Effector CD4-positive, alpha-beta T cell (primary cell): ENCODE measurements around the gene APOBEC3F.
"Not testable (repeated sequence)": the region's sequence is repeated elsewhere in the genome, so short reads cannot be mapped to it uniquely, and the experiment has no call there.

Experiments used
- DNase-seq: peaks from one replicate; pipeline ENCODE4 v3.0.0-alpha.2; 2020

APOBEC3F gene

DNA sequence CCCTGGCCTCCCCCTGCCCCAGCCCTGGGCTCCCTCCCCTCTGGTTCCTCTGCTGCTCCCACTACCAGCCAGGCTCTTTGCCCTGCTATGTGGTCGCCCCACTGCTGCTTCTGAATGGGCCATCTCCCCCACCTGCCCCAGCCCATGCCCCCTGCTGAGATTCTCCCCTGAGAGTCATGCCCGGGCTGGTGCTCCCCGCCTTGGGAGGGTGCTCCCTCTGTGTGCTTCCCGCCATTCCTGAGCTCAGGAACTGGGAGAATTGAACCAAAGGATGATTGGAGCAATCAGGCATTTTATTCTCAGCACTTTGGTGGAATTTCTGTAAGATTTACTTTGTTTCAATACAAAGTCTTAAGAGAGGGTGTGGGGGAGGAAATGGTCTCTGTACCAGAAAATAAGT lies 12.9 kb upstream of the APOBEC3F start:
- no peak for DNase-seq

- DNase-seq = no peak
These were observed 12.4 kb upstream of the APOBEC3F start for GRCh38 chr22:39028281-39028680.

GRCh38 chr22:39029227-39029626 lies 11.4 kb upstream of the APOBEC3F start:
- no peak for DNase-seq

- DNase-seq = no peak
These were observed 10.0 kb upstream of the APOBEC3F start for GRCh38 chr22:39030705-39031104.

DNA sequence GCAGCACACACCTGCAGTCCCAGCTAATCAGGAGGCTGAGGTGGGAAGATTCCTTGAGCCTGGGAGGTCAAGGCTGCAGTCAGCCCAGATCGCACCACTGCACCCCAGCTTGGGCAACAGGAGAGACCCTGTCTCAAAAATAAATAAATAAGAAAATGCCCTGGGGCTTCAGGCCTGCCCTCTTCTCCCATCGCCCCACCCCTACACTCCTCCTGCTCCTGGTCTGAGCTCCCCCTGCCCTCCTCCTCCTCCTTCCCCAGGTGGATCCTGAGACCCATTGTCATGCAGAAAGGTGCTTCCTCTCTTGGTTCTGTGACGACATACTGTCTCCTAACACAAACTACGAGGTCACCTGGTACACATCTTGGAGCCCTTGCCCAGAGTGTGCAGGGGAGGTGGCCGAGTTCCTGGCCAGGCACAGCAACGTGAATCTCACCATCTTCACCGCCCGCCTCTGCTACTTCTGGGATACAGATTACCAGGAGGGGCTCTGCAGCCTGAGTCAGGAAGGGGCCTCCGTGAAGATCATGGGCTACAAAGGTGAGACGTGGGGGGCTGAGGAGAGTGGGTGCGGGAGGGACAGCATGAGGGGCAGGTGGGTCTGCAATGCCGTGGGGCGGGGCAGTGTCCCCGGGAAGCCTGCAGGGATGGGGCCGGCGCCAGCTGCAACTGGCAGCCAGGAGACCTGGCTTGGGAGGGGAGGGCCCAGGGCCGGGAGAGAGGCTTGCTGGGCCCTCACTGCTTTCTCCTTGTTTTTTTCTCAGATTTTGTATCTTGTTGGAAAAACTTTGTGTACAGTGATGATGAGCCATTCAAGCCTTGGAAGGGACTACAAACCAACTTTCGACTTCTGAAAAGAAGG lies 9.0 kb upstream of the APOBEC3F start:
- DNase-seq = not testable (repeated sequence)

DNA sequence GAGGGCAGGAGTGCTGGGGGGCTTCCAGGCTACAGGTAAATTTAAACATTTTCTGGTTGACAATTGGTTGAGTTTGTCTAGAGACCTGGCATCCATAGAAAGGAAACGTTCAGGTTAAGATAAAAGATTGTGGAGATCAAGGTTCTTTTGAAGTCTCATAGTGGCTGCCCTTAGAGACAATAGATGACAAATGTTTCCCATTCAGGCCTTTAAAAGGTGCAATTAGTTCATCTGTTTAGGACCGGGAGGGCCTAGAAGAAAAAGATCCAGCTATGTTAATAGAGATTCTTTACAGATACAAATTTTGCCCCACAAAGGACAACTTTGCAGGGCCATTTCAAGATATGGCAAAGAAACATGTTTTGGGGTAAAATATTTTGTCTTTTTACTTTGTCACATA lies 3.6 kb upstream of the APOBEC3F start:
- not testable (repeated sequence) for DNase-seq

DNA sequence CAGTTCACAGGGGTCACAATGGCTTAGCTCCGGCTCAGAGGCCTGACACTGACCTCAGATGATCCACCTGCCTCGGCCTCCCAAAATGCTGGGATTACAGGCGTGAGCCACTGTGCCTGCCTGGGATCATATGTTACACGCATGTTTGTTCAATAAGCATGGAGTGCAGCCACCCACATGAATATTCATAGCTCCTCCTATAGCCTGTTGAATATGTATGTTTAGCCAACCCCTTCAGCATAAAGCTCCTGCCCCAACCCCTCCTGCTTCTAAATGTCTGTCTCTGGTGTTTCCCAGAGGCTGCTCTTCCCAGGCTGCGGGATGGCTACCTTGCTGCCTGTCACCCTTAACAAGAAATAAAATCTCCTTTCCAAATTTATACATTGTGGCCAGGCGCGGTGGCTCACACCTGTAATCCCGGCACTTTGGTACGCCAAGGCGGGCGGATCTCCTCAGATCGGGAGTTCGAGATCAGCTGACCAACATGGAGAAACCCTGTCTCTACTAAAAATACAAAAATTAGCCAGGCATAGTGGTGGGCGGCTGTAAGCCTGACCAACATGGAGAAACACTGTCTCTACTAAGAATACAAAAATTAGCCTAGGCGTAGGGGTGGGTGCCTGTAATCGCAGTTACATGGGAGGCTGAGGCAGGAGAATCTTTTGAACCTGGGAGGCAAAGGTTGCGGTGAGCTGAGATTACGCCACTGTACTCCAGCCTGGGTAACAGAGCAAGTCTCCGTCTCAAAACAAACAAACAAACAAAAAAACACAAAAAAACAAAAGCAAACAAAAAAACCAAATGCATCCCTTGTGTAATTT lies 1.1 kb upstream of the APOBEC3F start:
- DNase-seq = no peak

- DNase-seq = not testable (repeated sequence)
These were observed 518 bp upstream of the APOBEC3F start for GRCh38 chr22:39040155-39040537.

DNA sequence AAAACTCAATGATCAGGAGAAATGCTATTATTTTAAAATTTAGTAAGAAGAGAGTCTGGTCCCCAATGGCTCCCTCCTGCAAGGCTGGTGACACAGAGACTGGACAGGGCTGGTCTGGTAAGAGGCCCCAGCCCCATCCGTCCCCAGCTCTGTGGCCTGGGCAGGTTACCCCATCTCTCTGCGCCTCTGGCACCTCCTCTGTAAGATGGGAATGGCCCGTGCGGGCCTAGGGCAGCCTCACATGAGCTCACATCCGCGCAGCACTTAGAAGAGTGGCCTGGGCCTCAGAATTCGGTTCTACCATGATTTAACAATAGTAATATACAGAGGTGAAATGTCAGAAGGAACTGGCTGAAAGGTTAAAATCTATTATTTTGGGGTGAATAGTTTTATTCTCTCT lies 1.2 kb downstream of the APOBEC3F start:
- DNase-seq = no peak

- not testable (repeated sequence) for DNase-seq
These were observed 2.4 kb downstream of the APOBEC3F start for GRCh38 chr22:39043063-39043462.

- DNase-seq = not testable (repeated sequence)
These were observed 4.5 kb downstream of the APOBEC3F start for GRCh38 chr22:39045136-39045535.

GRCh38 chr22:39049486-39049885 lies 8.8 kb downstream of the APOBEC3F start:
- not testable (repeated sequence) for DNase-seq

DNA sequence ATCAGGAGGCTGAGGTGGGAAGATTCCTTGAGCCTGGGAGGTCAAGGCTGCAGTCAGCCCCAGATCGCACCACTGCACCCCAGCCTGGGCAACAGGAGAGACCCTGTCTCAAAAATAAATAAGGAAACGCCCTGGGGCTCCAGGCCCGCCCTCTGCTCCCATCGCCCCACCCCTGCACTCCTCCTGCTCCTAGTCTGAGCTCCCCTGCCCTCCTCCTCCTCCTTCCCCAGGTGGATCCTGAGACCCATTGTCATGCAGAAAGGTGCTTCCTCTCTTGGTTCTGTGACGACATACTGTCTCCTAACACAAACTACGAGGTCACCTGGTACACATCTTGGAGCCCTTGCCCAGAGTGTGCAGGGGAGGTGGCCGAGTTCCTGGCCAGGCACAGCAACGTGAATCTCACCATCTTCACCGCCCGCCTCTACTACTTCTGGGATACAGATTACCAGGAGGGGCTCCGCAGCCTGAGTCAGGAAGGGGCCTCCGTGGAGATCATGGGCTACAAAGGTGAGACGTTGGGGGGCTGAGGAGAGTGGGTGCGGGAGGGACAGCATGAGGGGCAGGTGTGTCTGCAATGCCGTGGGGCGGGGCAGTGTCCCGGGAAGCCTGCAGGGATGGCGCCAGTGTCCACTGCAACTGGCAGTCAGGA lies 11.3 kb downstream of the APOBEC3F start:
- not testable (repeated sequence) for DNase-seq

GRCh38 chr22:39055658-39056057 lies 15.0 kb downstream of the APOBEC3F start:
- no peak for DNase-seq

GRCh38 chr22:39061290-39061689 lies 20.6 kb downstream of the APOBEC3F start:
- DNase-seq = not testable (repeated sequence)

DNA sequence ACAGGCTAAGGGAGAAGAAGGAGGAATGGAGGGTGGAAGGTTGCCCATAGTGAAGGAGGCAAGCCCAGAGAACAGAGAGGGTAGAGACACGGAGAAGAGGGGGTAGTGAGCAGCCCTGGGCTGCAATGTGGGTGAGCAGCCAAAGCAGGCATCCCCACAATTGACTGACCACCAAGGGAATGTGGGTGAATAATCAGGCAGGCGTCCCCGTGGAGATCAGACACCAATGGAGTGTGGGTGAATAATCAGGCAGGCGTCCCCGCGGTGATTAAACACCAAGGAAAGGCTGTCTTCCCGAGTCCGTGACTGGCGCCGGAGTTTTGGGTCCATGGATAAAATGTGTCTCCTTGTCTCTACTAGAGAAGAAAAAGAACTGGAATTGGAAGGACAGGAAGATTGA lies 21.3 kb downstream of the APOBEC3F start:
- not testable (repeated sequence) for DNase-seq

- not testable (repeated sequence) for DNase-seq
These were observed 23.2 kb downstream of the APOBEC3F start for GRCh38 chr22:39063904-39064303.

GRCh38 chr22:39066442-39067276 lies 26.0 kb downstream of the APOBEC3F start:
- DNase-seq = not testable (repeated sequence)

GRCh38 chr22:39068033-39068785 lies 27.5 kb downstream of the APOBEC3F start:
- no peak for DNase-seq

DNA sequence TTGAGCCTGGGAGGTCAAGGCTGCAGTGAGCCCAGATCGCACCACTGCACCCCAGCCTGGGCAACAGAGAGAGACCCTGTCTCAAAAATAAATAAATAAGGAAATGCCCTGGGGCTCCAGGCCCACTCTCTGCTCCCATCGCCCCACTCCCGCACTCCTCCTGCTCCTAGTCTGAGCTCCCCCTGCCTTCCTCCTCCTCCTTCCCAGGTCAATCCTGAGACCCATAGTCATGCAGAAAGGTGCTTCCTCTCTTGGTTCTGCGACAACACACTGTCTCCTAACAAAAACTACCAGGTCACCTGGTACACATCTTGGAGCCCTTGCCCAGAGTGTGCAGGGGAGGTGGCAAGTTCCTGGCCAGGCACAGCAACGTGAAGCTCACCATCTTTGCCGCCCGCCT lies 29.5 kb downstream of the APOBEC3F start:
- no peak for DNase-seq

DNA sequence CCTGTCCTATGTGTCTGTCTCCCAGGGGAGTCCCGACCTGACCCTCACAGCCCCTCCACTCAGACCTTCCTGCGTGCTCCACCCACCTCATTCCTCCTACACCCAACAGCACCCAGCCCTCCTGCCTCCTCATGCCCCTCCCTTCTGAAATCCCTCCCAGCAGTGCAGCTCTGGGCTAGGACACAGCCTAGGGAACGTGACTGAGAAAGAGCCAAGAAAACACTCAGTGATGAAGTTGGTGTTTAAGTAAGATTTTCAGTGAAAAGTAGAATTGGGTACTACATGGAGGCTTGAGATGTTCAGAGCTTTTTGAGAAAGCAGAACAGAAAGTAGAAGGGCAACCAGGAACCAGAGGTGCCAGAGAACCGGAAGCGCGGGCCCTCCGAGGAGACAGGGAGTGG lies 31.9 kb downstream of the APOBEC3F start:
- not testable (repeated sequence) for DNase-seq

GRCh38 chr22:39073981-39074380 lies 33.3 kb downstream of the APOBEC3F start:
- no peak for DNase-seq
